SKM-1 treated with dmso at 0.1 percent for 144 hours (cell line): ENCODE measurements around the gene PPT2.
A peak's percentile ranks its signal among the peaks of the same experiment; 100 is the strongest.
"Not testable (repeated sequence)": the region's sequence is repeated elsewhere in the genome, so short reads cannot be mapped to it uniquely, and the experiment has no call there.

Experiments
- DNase-seq: peaks from one replicate; lab custom pipeline; 2025; ENCODE audit not compliant: unreplicated experiment; lab: John Stamatoyannopoulos, UW

The PPT2 gene

GRCh38 chr6:32188381-32189068, 34.6 kb downstream of the PPT2 start:
- DNase-seq, result no peak

DNA sequence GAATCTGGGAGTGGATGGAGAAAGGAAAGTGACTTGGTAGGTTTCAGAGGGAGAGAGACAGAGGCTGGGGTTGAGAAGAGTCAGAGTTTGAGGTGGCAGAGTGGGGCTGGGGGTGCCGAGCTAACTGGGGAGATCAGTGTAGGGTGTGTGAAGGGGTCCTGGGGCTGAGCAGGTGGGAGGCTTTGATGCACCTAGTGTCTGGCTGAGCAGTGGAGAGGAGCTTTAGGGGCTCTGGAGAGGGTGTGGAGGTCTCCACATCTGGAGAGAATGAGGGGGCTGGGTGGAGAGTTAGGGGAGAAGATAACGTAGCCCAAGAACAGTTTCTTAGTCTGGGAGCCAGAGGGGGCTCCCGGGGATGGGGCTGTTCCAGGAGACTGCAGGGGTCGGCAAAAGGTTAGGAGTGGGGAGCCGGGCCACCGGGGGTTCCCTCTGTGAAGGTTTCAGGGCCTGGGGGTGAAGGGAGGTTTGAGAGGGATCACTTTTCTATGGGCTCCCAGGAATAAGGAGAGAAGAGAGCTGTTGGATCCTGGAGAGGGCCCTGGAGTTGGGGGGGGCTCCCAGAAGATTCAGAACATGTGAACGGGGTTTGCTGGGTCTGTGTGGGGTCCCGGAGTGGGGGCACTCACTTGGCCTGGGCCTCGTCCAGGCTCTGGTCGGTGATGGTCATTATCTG, 35.3 kb downstream of the PPT2 start:
- no peak for DNase-seq

- no peak for DNase-seq
These were observed 35.8 kb downstream of the PPT2 start for GRCh38 chr6:32189742-32190053.

GRCh38 chr6:32190054-32190851, 36.3 kb downstream of the PPT2 start, which contains the start of gene PBX2:
Gene PBX2 (minus strand): TSS chr6:32190202. CDS start chr6:32189915, 287 bp downstream.
- DNase-seq, result peak; percentile 92

DNA sequence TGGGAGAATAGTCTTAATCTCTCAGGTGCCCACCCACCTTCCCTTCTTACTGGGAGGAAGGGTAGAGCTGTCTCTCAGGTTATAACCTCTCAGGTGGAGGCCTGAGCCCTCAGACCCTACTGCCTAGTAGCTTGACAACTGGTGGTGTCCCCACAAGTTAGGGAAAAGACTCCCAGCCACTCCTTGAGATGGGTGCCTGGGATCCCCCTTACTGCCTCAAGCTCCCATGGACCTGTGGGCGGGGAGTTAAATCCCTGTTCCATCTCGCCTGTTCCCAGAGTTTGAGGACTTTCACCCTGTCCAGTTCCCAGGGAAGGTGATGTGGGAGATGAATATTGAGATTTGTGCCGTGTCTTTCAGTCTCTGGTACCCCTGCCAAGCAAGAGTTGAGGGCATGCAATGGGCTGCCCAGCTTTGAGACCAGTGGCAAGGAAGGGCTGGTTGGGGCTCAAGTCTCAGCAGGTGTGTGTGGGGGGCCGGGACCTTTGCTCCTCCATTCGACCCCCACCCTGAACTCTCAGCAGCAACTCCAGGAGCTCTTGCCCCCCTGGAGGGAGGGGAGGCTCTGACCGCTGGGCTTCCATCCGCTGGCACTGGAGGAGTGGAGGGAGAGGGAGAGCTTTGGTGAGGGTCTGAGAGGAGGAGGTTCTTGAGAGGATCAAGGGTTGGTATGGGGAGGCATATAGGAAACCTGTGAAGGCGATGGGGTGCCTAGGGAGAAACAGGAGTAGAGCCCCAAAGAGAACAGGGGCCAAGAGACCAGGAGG, 37.2 kb downstream of the PPT2 start:
- no peak for DNase-seq

- DNase-seq, result no peak
These were observed 38.0 kb downstream of the PPT2 start for GRCh38 chr6:32191696-32192607.

- DNase-seq, result peak; percentile 72
These were observed 38.7 kb downstream of the PPT2 start, which contains the start of gene GPSM3 for GRCh38 chr6:32192608-32193039. Gene GPSM3 (minus strand): TSS chr6:32192643. CDS start chr6:32192513, 130 bp downstream.

DNA sequence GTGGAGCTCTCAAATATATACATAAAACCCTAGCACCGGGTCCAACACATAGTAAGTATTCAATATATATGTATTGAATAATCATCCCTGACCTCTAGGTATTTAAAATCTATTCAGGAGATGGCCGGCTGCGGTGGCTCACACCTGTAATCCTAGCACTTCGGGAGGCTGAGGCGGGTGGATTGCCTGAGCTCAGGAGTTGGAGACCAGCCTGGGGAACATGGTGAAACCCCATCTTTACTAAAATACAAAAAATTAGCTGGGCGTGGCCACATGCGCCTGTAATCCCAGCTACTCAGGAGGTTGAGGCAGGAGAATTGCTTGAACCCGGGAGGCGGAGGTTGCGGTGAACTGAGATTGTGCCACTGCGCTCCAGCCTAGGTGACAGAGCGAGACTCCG, 39.2 kb downstream of the PPT2 start:
- not testable (repeated sequence) for DNase-seq

- no peak for DNase-seq
These were observed 40.4 kb downstream of the PPT2 start for GRCh38 chr6:32194388-32194787.

GRCh38 chr6:32194825-32195651, 41.1 kb downstream of the PPT2 start:
- peak; percentile 60 for DNase-seq

- peak; percentile 98 for DNase-seq
These were observed 41.6 kb downstream of the PPT2 start for GRCh38 chr6:32195652-32195901.

DNA sequence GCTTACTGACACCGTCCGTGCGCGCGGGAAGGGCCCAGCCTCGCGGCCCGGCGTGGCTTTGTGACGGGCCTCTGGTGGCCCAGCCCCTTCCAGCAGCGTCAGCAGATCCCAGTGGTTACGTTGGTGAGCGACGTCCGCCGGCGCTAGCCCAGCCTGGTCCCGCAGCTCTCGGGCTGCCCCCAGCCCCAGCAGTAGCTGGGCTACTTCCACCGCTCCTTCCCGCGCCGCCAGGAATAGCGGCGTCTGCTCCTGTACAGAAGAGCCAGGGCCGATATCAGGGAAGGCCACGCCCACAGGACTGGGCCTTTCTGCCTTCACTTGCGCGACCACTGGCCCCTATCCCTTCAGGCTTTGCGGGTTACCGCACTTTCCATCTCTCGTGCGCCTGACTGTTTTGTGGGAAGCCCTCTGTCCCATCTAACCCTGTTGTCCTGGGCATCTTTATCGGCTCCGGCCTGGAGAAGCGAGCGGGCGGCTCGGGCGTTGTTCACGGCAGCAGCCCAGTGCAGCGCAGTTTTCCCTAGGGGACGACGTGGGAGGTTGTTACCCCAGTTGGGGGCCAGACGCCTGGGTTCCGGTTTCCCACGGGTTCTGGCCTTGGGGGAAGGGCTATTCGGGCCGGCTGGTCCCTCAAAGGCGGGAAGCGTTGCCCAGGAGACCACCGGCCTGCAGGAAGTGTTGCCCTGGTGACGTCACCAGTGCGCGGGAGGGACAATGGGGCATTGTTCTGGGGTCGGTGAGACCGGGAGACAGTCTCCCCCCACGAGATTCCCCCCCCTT, 42.2 kb downstream of the PPT2 start:
- DNase-seq, result no peak

DNA sequence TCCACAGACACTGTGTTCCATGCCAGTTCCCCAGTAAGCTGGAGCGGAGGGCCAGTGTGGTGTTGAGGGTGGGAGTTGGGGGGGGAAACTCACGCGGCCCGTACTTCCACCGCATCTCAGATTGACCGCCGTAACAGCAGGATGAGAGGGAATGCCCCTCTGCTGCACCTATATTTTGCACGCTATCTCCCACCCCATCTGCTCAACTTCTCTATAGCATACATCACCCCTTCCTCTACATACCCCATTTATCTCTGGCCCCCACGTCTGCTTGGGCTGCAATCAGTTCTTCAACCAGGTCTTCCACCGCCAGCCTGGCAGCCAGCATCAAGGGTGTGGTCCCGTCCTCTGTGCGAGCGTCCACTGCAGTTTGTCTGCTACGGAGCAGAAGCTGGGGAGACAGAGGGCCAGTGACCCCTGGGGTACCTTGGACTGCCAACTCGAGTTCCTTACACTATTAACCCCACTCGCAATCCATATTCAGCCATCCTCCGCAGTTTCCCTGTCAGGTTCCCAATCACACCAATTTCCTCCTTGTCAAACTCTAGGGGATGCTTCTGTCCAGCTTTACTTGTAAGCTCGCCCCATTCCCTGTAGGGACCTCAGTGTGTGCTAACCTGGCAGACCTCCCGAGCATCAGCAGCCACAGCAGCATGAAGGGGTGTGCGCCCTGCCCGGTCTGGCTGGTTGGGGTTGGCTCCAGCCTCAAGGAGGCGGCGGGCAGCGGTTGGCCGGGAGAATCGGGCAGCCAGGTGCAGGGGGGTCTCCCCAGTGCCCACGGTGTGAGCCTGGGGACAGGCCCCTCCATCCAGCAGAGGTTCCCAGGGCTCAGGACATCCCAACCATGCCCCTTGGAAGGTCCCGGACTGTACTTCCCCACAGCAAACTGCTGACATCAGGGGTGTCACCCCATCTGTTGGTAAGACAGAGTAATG, 43.0 kb downstream of the PPT2 start:
- no peak for DNase-seq

DNA sequence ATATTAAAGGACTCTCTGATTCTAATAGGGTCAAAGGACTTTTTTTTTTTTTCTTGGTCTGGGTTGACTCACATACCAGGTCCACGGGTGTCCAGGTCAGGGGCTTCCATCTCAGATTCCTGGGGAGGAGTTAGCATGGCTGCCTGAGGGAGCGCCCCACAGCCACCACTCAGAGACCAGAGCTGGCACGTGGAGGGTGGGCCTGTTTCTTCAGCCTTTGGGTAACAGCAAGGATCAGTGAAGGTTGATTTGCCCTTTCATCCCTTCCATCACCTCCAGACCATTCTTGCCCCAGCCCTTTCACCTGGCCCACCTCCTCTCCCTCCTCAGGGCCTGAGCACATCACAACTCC, 44.4 kb downstream of the PPT2 start:
- no peak for DNase-seq

GRCh38 chr6:32198866-32199265, 44.9 kb downstream of the PPT2 start:
- DNase-seq, result no peak

DNA sequence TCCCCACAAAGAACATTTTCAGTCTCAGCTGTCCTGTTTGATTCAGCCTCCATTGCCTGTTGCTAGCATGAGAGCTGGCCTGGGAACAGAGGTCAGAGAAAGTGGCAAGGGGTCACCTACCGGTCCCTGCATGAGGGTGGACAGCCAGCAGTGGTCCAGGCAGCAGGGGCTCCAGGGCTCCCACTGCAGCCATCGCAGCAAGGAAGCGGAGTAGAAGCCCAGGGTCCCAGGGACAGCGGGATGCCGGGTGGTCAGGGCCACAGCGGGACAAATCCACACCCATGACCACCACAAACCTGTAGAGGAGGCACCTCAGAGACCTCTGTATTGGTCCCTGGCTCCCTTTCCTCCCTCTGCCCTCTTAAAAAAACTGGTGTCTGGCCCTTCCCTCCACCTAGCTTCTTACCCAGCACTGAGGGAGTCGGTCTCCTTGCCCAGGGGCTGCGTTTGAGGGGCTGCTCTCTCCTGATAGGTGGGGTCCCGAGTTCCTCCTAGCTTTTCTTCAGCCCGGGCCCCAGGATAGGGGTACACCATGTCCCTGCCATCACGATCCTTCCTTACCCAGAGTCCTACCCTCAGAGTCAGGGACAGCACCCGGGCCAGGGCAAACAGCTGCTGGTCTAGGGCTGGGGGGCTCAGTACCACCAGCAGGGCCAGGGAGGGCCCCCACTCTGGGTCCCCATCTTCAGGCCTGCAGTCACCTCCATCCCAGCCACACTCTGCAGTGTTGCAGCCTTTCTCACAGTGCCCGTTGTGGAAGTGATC, 47.0 kb downstream of the PPT2 start:
- no peak for DNase-seq

- DNase-seq, result no peak
These were observed 48.2 kb downstream of the PPT2 start for GRCh38 chr6:32202186-32202585.
